ENCODE data around the gene KDSR.
A peak's percentile ranks its signal among the peaks of the same experiment; 100 is the strongest.

DNA sequence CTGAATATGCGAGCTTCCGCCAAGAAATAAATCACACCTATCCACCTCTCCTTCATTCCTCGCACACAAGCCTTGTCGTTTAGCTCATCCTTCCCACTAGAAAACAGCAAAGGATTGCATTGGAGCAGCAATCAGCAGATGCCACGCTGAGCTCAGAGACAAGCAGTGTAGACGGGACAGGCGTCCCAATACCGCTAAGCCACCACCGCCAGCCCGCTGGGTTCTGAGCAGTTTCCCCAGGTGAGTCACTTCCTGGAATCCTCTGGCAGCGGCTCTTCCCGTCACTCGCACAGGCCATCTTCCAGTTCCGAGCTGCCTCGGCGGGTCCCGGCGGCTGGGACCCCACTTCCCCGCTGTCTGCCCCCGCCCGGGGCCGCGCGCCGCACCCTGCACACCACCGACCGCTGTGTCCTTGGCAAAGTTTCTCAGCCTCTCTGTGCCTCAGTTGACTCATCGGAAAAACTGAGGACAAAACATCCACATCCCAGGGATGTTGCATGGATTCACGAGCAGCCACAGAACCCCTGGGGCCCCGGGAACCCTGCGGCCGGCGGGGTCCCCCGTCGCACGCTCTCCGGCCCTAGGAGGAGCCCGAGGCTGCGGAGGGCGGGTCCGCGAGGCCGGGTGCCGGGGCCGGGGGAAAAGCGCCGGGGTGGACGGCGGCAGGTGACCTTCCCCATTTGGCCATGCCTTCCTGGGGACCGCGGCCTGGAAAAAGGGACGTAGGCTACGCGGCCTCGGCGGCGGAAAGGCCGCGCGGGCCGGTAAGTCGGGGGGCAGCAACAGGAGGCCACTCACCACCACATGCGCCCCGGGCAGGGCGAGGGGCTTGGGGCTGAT, 573 bp downstream of the KDSR start:
- TF ChIP-seq EP300 (IDR thresholded peaks at IDR 0.05; ENCODE audit: low read depth) = no peak
- peak; percentile 24 for TF ChIP-seq POLR2A (IDR thresholded peaks at IDR 0.05)
- TF ChIP-seq, protein P1, sequence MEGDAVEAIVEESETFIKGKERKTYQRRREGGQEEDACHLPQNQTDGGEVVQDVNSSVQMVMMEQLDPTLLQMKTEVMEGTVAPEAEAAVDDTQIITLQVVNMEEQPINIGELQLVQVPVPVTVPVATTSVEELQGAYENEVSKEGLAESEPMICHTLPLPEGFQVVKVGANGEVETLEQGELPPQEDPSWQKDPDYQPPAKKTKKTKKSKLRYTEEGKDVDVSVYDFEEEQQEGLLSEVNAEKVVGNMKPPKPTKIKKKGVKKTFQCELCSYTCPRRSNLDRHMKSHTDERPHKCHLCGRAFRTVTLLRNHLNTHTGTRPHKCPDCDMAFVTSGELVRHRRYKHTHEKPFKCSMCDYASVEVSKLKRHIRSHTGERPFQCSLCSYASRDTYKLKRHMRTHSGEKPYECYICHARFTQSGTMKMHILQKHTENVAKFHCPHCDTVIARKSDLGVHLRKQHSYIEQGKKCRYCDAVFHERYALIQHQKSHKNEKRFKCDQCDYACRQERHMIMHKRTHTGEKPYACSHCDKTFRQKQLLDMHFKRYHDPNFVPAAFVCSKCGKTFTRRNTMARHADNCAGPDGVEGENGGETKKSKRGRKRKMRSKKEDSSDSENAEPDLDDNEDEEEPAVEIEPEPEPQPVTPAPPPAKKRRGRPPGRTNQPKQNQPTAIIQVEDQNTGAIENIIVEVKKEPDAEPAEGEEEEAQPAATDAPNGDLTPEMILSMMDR (IDR thresholded peaks at IDR 0.05) = no peak
